GM12878 (cell line): ENCODE results near the gene HACD3. TPM values are rescaled to one million over a fixed set of nuclear protein-coding genes. Genes with fewer than 3 reads are reported as not detected.

Experiments
- ATAC-seq: fragments of 200-7000 bp; cut with Tn5 transposase; 3 replicates; pipeline ENCODE4 v1.9.1; 2020; ENCODE audit warnings: mild to moderate bottlenecking, moderate library complexity
- BruUV-seq: library from RNA; stranded (reverse); fragments of 400-500 nt; replicated peaks from 2 replicates; lab custom pipeline; 2021; lab: Mats Ljungman, UMichigan
- CTCF ChIA-PET: fragments of 300-600 bp; sonication (Branson Sonifier 250); formaldehyde crosslinking; extraction: SDS; loops from one replicate; lab custom pipeline; 2021; ENCODE audit warnings: inconsistent platforms; lab: Yijun Ruan, JAX
- POLR2A ChIA-PET: fragments of 350-600 bp; formaldehyde crosslinking; extraction: SDS; loops from one replicate; lab custom pipeline; 2021; ENCODE audit warnings: inconsistent platforms; lab: Charles Lee
- RAD21 ChIA-PET: fragments of 300-600 bp; sonication (Branson Sonifier 250); formaldehyde crosslinking; loops from one replicate; lab custom pipeline; 2023; ENCODE audit warnings: antibody characterized with exemption; ENCODE audit not compliant: unreplicated experiment; lab: Charles Lee
- SMC1A ChIA-PET: fragments of 300-600 bp; sonication (Branson Sonifier 250); formaldehyde crosslinking; loops from one replicate; lab custom pipeline; 2023; ENCODE audit not compliant: unreplicated experiment, uncharacterized antibody; lab: Charles Lee
- DNase-seq: peaks from one replicate; pipeline ENCODE4 v3.0.0-alpha.2; 2011; ENCODE audit warnings: low read depth, low spot score
- FAIRE-seq: peaks from 3 replicates; lab custom pipeline; 2011; peaks lifted over from hg19 to GRCh38; lab: Jason Lieb, UNC
- H2AFZ ChIP-seq: 2 replicates; pipeline ENCODE4 v1.6.0; 2011; ENCODE audit warnings: low read depth, low read length, control low read depth; ENCODE audit not compliant: control insufficient read depth
- H3K27ac ChIP-seq: 2 replicates; pipeline ENCODE4 v1.5.1; 2011; ENCODE audit warnings: control low read depth; ENCODE audit not compliant: control insufficient read depth, insufficient read depth
- H3K27me3 ChIP-seq, 2 experiments: replicated peaks in 1 of 2; 2 replicates each; pipeline versions ENCODE4 v1.6.0 to v1.6.1; 2011; ENCODE audit warnings: low read length in 1 of 2; ENCODE audit not compliant: control insufficient read depth in 2 of 2, insufficient read depth in 2 of 2
- H3K36me3 ChIP-seq, 2 experiments: 2 replicates each; pipeline ENCODE4 v1.5.1; 2011; ENCODE audit warnings: low read length in 1 of 2; ENCODE audit not compliant: control insufficient read depth in 2 of 2, insufficient read depth in 2 of 2
- H3K4me1 ChIP-seq: 2 replicates; pipeline ENCODE4 v1.6.1; 2011; ENCODE audit warnings: mild to moderate bottlenecking, low read length, moderate library complexity, mixed read lengths; ENCODE audit not compliant: control insufficient read depth, insufficient read depth
- H3K4me2 ChIP-seq: 2 replicates; pipeline ENCODE4 v1.6.0; 2011; ENCODE audit warnings: control low read depth; ENCODE audit not compliant: control insufficient read depth, insufficient read depth
- H3K4me3 ChIP-seq: fragments of 200-600 bp; sonication (generic); 2 replicates; pipeline ENCODE4 v1.5.1; 2016
- H3K79me2 ChIP-seq: 2 replicates; pipeline ENCODE4 v1.6.0; 2011; ENCODE audit warnings: low read length; ENCODE audit not compliant: control insufficient read depth, insufficient read depth
- H3K9ac ChIP-seq: 2 replicates; pipeline ENCODE4 v1.8.0; 2011; ENCODE audit warnings: low read length, control low read depth, mixed read lengths; ENCODE audit not compliant: control insufficient read depth, insufficient read depth
- H3K9me3 ChIP-seq: replicated peaks from 3 replicates; pipeline ENCODE4 v1.5.1; 2011; ENCODE audit warnings: mild to moderate bottlenecking, low read length; ENCODE audit not compliant: control insufficient read depth, insufficient read depth
- H4K20me1 ChIP-seq: 2 replicates; pipeline ENCODE4 v1.6.0; 2011; ENCODE audit not compliant: control insufficient read depth, insufficient read depth
- DPF2 ChIP-seq: fragments of 450-650 bp; IDR thresholded peaks from 2 replicates; pipeline ENCODE4 v1.6.1; 2017; ENCODE audit warnings: mild to moderate bottlenecking
- MXI1 ChIP-seq: fragments of 150-350 bp; IDR thresholded peaks from 2 replicates; pipeline ENCODE4 v1.6.1; 2011; ENCODE audit warnings: low read depth, mild to moderate bottlenecking, inconsistent platforms, low read length, improper control_type of control experiment
- POLR2A ChIP-seq: IDR thresholded peaks from 2 replicates; pipeline ENCODE4 v1.6.1; 2011; ENCODE audit warnings: low read depth, mild to moderate bottlenecking, low read length
- STAT3 ChIP-seq: IDR thresholded peaks from 2 replicates; pipeline ENCODE4 v1.6.1; 2011; ENCODE audit warnings: low read depth, low read length, improper control_type of control experiment
- ZBED1 ChIP-seq: IDR thresholded peaks from 2 replicates; pipeline ENCODE4 v1.6.1; 2016; ENCODE audit warnings: borderline replicate concordance
- WGBS: methylation state at CpG from one replicate; pipeline ENCODE4 v1.1.6; 2016; ENCODE audit warnings: low lambda C conversion rate; ENCODE audit not compliant: insufficient replicate concordance, insufficient coverage; ENCODE audit errors: missing lambda C conversion rate; 5-methylcytosine and 5-hydroxymethylcytosine counted together
- in situ Hi-C: fragments of 300-500 bp; cut with MboI; formaldehyde crosslinking; loops from 9 replicates; pipeline ENCODE4 v1.14.3; 2018; ENCODE audit warnings: mixed read lengths
- intact Hi-C: fragments of 100-400 bp; cut with micrococcal nuclease; formaldehyde crosslinking; loops from one replicate; pipeline ENCODE4 v1.14.2; 2022; ENCODE audit not compliant: unreplicated experiment
- polyA plus RNA-seq, 11 experiments: library from polyadenylated mRNA; depleted of rRNA in 4 of 11; unstranded in 6 of 11; stranded (reverse) in 5 of 11; fragments of >200 nt; fragmentation: Nextera tagmentation in 4 of 11; fragmentation: Illumina TruSeq in 1 of 11; extraction: Ambion mirVana in 4 of 11; extraction: Trizol in 1 of 11; gene quantifications; 1 replicate in 1 of 11; 2 replicates in 10 of 11; pipeline versions ENCODE4 v1.2.1 to v1.2.3, GENCODE V29; 2011 to 2016; ENCODE audit warnings: inconsistent platforms in 2 of 11, missing spikeins in 2 of 11, low read depth in 1 of 11
- total RNA-seq, 4 experiments: library from RNA; depleted of rRNA in 3 of 4; stranded (reverse); fragments of >200 nt in 3 of 4; fragmentation: Illumina TruSeq in 1 of 4; extraction: Trizol in 1 of 4; gene quantifications; 2 replicates each; pipeline versions ENCODE4 v1.2.1 to v1.2.3, GENCODE V29; 2013 to 2021
- TF ChIP-seq, protein P1 (sequence below): fragments of 450-650 bp; IDR thresholded peaks from 2 replicates; pipeline ENCODE4 v1.6.1; 2017; ENCODE audit warnings: mild to moderate bottlenecking, moderate library complexity
- TF ChIP-seq, protein P2 (sequence below): IDR thresholded peaks from 2 replicates; pipeline ENCODE4 v1.6.1; 2011; ENCODE audit warnings: low read depth, mild to moderate bottlenecking, low read length, moderate library complexity, borderline replicate concordance; ENCODE audit errors: extremely low read depth
- TF ChIP-seq, protein P3 (sequence below): fragments of 150-350 bp; IDR thresholded peaks from 2 replicates; pipeline ENCODE4 v1.6.1; 2014; ENCODE audit warnings: mild to moderate bottlenecking, low read depth, low read length

The HACD3 gene
- total and polyA plus RNA-seq, 10 of the 15 experiments (the other 5 are each of a cell fraction or from before 2014, with no cell fraction given), result 25.9 to 75.8 (median 48.3) TPM

DNA sequence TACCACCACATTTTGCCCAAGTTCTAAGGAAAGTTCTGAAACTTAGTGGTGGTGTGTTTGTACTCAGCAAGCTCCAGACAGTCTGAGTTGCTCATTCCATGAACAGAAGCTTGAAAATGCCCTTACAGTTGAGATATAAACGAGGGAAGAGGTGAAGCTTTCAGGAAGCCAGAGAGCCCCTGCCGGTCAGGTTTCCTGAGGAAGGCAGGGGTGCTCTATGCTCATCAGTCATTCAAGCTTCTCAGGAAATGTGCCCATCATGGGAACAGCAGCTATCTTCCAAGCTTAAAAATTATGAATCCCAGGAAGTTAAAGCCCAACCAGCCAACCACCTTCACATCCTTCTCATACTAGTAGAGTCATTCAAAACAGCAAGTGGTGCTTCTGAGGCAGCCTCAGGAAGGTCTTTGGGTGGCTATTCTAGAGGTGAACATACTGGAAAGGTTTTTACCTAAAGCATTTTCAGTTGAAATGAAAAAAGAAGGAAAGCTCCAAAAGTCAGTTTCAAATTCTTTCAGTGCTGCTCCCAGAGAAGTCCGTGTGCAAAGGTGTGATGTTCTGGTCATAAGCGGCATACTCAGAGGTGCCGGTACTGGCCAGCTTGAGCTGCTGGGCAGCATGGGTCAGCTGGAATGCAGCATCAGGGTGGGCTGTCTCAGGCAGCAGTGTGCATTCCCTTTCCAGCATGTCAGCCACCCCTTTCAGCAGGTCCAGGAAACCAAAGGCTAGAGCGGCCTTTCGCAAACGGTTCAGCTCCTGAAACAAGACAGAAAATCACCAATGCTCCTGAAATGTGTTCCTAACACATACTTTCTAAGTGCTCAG, 48.9 kb downstream of the HACD3 start:
- FAIRE-seq (no peak), DNase-seq (no peak), ATAC-seq (no peak)
- Histone ChIP-seq H3K9me3 (no peaks in the 10 kb centered on the region), H4K20me1 (no peaks in the 10 kb centered on the region), H3K9ac (no peak overlapping the region), H3K27me3 (no peaks in the 10 kb centered on the region), H3K4me1 (peaks cover 8% of the 10 kb centered on the region), H3K4me2 (no peak overlapping the region), H3K27ac (no peak overlapping the region), H3K79me2 (no peaks in the 10 kb centered on the region), H3K4me3 (no peak overlapping the region), H3K36me3 (peaks cover 10 to 38% of the 10 kb centered on the region in 2 experiments), H2AFZ (no peak overlapping the region)
- TF ChIP-seq POLR2A (peak; percentile 33; the same call in 1 of the 2 replicates), MXI1 (no peak), DPF2 (no peak)
- SMC1A ChIA-PET, result interaction anchor here (0.7 to 1.6 kb wide), 3 partner anchors 12 to 303 kb away, joined by 3 read pairs; no protein-coding TSS in a partner anchor
- RAD21 ChIA-PET, result no interaction called here
- in situ Hi-C loops (no loop called here), intact Hi-C loops (no loop called here)
- 73% methylated on average over 8 of the region's 8 CpGs for WGBS
- POLR2A ChIA-PET, result no interaction called here
- no TSS peak for BruUV-seq
- CTCF ChIA-PET, result interaction anchor here (0.6 to 1.7 kb wide), 4 partner anchors 11 to 179 kb away, joined by 3 to 4 read pairs (median 3); no protein-coding TSS in a partner anchor

DNA sequence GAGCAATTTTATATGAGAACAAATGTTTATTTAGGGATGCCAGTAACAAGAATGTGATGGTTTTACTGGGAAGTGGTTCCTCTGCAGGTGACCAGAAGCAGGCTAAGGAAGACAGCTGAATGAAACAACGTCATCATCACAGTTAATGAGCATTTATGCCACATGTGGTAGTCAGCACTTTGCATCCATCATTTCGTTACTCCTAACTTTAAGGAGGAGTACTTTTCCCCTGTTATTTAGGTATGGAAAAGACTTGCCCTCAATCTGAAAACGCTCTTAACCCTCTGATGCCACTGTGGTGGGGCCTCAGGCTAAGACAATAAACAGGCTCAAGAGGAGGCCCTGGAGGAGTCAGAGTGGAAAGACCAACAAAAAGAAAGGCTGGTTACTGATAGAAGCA, 49.5 kb downstream of the HACD3 start:
- ATAC-seq (no peak), DNase-seq (no peak), FAIRE-seq (no peak)
- intact Hi-C loops (loop anchor here (5.0 kb wide), 1 partner anchor 177 kb away; no protein-coding TSS in a partner anchor), in situ Hi-C loops (no loop called here)
- no TSS peak for BruUV-seq
- Histone ChIP-seq H2AFZ (no peak overlapping the region), H3K36me3 (peaks cover 10 to 41% of the 10 kb centered on the region in 2 experiments), H3K9me3 (no peaks in the 10 kb centered on the region), H3K27me3 (no peaks in the 10 kb centered on the region), H3K4me2 (no peak overlapping the region), H4K20me1 (no peaks in the 10 kb centered on the region), H3K4me1 (peaks cover 9% of the 10 kb centered on the region), H3K9ac (no peak overlapping the region), H3K79me2 (no peaks in the 10 kb centered on the region), H3K4me3 (no peak overlapping the region), H3K27ac (no peak overlapping the region)
- CTCF ChIA-PET, result interaction anchor here (0.6 to 1.7 kb wide), 2 partner anchors 69 to 179 kb away, joined by 3 to 4 read pairs; no protein-coding TSS in a partner anchor
- SMC1A ChIA-PET, result interaction anchor here (0.7 to 1.2 kb wide), 3 partner anchors 9 to 302 kb away, joined by 3 to 5 read pairs (median 3); no protein-coding TSS in a partner anchor
- POLR2A ChIA-PET, result no interaction called here
- RAD21 ChIA-PET, result no interaction called here
- 57% methylated on average over 3 of the region's 3 CpGs for WGBS
- TF ChIP-seq ZBED1 (no peak), STAT3 (no peak)
- TF ChIP-seq, protein P1, sequence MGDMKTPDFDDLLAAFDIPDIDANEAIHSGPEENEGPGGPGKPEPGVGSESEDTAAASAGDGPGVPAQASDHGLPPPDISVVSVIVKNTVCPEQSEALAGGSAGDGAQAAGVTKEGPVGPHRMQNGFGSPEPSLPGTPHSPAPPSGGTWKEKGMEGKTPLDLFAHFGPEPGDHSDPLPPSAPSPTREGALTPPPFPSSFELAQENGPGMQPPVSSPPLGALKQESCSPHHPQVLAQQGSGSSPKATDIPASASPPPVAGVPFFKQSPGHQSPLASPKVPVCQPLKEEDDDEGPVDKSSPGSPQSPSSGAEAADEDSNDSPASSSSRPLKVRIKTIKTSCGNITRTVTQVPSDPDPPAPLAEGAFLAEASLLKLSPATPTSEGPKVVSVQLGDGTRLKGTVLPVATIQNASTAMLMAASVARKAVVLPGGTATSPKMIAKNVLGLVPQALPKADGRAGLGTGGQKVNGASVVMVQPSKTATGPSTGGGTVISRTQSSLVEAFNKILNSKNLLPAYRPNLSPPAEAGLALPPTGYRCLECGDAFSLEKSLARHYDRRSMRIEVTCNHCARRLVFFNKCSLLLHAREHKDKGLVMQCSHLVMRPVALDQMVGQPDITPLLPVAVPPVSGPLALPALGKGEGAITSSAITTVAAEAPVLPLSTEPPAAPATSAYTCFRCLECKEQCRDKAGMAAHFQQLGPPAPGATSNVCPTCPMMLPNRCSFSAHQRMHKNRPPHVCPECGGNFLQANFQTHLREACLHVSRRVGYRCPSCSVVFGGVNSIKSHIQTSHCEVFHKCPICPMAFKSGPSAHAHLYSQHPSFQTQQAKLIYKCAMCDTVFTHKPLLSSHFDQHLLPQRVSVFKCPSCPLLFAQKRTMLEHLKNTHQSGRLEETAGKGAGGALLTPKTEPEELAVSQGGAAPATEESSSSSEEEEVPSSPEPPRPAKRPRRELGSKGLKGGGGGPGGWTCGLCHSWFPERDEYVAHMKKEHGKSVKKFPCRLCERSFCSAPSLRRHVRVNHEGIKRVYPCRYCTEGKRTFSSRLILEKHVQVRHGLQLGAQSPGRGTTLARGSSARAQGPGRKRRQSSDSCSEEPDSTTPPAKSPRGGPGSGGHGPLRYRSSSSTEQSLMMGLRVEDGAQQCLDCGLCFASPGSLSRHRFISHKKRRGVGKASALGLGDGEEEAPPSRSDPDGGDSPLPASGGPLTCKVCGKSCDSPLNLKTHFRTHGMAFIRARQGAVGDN, result no peak
- TF ChIP-seq, protein P2, sequence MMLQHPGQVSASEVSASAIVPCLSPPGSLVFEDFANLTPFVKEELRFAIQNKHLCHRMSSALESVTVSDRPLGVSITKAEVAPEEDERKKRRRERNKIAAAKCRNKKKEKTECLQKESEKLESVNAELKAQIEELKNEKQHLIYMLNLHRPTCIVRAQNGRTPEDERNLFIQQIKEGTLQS, result no peak
- TF ChIP-seq, protein P3, sequence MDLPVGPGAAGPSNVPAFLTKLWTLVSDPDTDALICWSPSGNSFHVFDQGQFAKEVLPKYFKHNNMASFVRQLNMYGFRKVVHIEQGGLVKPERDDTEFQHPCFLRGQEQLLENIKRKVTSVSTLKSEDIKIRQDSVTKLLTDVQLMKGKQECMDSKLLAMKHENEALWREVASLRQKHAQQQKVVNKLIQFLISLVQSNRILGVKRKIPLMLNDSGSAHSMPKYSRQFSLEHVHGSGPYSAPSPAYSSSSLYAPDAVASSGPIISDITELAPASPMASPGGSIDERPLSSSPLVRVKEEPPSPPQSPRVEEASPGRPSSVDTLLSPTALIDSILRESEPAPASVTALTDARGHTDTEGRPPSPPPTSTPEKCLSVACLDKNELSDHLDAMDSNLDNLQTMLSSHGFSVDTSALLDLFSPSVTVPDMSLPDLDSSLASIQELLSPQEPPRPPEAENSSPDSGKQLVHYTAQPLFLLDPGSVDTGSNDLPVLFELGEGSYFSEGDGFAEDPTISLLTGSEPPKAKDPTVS, result no peak
